ENCODE results near the gene GJD3.

GRCh38 chr17:40346765-40347158 lies 17.8 kb downstream of the GJD3 start:
- no peak for TF ChIP-seq CTCF (conservative IDR thresholded peaks at IDR 0.05)
- TF ChIP-seq EZH2 (IDR thresholded peaks at IDR 0.05; ENCODE audit: low read depth): no peak

Measured in PC-9 (cell line).